Loucy (cell line): ENCODE data around the gene OR56A3.

Experiments
- H2AFZ ChIP-seq: fragments of 200-600 bp; sonication (generic); 2 replicates; pipeline ENCODE4 v1.6.0; 2016; ENCODE audit warnings: antibody characterized with exemption, mild to moderate bottlenecking, low read length, moderate library complexity
- H3F3A ChIP-seq: fragments of 200-600 bp; 2 replicates; pipeline ENCODE4 v1.6.0; 2016; ENCODE audit warnings: antibody characterized with exemption, low read depth, mild to moderate bottlenecking
- H3K27me3 ChIP-seq: fragments of 200-600 bp; sonication (generic); 2 replicates; pipeline ENCODE4 v1.6.1; 2014; ENCODE audit warnings: low read length, mild to moderate bottlenecking; ENCODE audit not compliant: insufficient read depth, poor library complexity, severe bottlenecking
- H3K36me3 ChIP-seq: fragments of 200-600 bp; sonication (generic); 2 replicates; pipeline ENCODE4 v1.6.1; 2016; ENCODE audit warnings: low read length; ENCODE audit not compliant: insufficient read depth
- H3K4me1 ChIP-seq: fragments of 200-600 bp; sonication (generic); 2 replicates; pipeline ENCODE4 v1.5.1; 2014; ENCODE audit warnings: low read length, mild to moderate bottlenecking; ENCODE audit not compliant: insufficient read depth, poor library complexity, severe bottlenecking
- H3K4me2 ChIP-seq: fragments of 200-600 bp; sonication (generic); 2 replicates; pipeline ENCODE4 v1.6.0; 2014; ENCODE audit warnings: antibody characterized with exemption, low read length, low read depth, mild to moderate bottlenecking; ENCODE audit not compliant: poor library complexity, severe bottlenecking
- H3K4me3 ChIP-seq: fragments of 200-600 bp; sonication (generic); 2 replicates; pipeline ENCODE4 v1.5.1; 2014; ENCODE audit warnings: low read length, mild to moderate bottlenecking, mixed read lengths; ENCODE audit not compliant: poor library complexity, severe bottlenecking
- H3K79me2 ChIP-seq: fragments of 200-600 bp; sonication (generic); 2 replicates; pipeline ENCODE4 v1.6.1; 2014; ENCODE audit warnings: low read length; ENCODE audit not compliant: insufficient read depth
- H3K9ac ChIP-seq: fragments of 200-600 bp; sonication (generic); 2 replicates; pipeline ENCODE4 v1.6.0; 2014; ENCODE audit warnings: mild to moderate bottlenecking, low read depth, low read length, moderate library complexity; ENCODE audit not compliant: poor library complexity, severe bottlenecking
- H3K9me2 ChIP-seq: fragments of 200-600 bp; sonication (generic); replicated peaks from 2 replicates; pipeline ENCODE4 v1.6.1; 2016; ENCODE audit warnings: low read depth, low read length, mixed read lengths
- H3K9me3 ChIP-seq: fragments of 200-600 bp; sonication (generic); 2 replicates; pipeline ENCODE4 v1.6.1; 2014; ENCODE audit warnings: mild to moderate bottlenecking, antibody characterized with exemption, low read length, low read depth; ENCODE audit not compliant: insufficient read depth
- H4K20me1 ChIP-seq: fragments of 200-600 bp; sonication (generic); 2 replicates; pipeline ENCODE4 v1.6.0; 2014; ENCODE audit warnings: antibody characterized with exemption, low read length, mild to moderate bottlenecking; ENCODE audit not compliant: insufficient read depth, poor library complexity, severe bottlenecking
- EZH2phosphoT487 ChIP-seq: fragments of 200-600 bp; IDR thresholded peaks from 2 replicates; pipeline ENCODE4 v1.6.1; 2018; ENCODE audit warnings: antibody characterized with exemption, mild to moderate bottlenecking, moderate library complexity, borderline replicate concordance
- TF ChIP-seq, protein P1 (sequence below): fragments of 200-600 bp; sonication (generic); conservative IDR thresholded peaks from 2 replicates; pipeline ENCODE4 v1.5.1; 2014; ENCODE audit warnings: mild to moderate bottlenecking, antibody characterized with exemption, low read length

The OR56A3 gene

DNA sequence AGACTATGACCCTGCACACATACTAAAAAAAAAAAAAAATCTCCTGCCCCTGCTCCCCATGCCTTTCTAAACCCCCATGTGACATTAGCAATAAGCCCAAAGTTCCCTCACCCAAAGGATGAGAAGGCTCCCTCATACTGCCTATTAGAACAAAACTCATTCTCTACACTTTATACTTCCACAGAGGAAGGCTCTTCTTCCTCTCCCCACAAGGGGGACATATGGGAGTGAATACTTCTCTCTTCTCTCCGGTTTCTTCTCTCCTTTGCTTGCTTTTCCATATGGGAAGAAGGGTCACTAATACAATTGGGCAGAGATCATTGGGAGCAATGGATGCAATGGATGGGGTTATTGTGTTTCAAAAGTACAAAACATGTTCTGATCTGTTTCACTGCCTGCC lies 41.4 kb downstream of the OR56A3 start:
- peaks cover 5% of the 10 kb centered on the region; the same call in 1 of the 2 replicates for H3K9me3 ChIP-seq
- H2AFZ ChIP-seq: no peak overlapping the region
- H3K4me1 ChIP-seq: no peaks in the 10 kb centered on the region

DNA sequence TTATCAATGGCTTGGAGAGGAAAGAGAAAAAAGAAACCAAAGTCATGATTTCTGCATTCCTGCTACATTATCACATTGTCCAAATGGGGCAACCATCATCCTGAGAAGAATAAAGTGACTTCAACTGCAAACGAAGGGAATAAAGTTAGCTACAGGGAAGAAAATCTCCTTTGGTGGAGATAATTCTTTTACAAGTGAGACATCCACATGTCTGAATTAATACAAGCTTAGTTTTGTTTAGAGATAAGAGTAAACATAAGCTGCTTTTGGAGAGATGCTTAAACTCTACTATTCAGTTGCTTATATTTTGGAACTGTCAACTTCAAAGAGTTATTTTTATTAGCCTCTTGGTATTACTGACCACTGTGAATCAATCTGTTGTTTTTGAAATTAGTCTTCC lies 44.8 kb downstream of the OR56A3 start, which contains the start of gene OR52L1:
Gene OR52L1 (minus strand): TSS at position 101 of the 400 bp plus-strand sequence. CDS start 55 bp downstream, at position 46.
- no peaks in the 10 kb centered on the region for H3K4me1 ChIP-seq
- no peak within 1 kb of the TSS for H3K4me2 ChIP-seq
- H3K79me2 ChIP-seq: no peaks in the 10 kb centered on the region
- H3F3A ChIP-seq: no peaks in the 10 kb centered on the region
- H3K9me3 ChIP-seq: no peaks in the 10 kb centered on the region
- H3K27me3 ChIP-seq: no peaks in the 10 kb centered on the region
- no peak within 1 kb of the TSS for H2AFZ ChIP-seq
- TF ChIP-seq EZH2phosphoT487: no peak
- TF ChIP-seq, protein P1, sequence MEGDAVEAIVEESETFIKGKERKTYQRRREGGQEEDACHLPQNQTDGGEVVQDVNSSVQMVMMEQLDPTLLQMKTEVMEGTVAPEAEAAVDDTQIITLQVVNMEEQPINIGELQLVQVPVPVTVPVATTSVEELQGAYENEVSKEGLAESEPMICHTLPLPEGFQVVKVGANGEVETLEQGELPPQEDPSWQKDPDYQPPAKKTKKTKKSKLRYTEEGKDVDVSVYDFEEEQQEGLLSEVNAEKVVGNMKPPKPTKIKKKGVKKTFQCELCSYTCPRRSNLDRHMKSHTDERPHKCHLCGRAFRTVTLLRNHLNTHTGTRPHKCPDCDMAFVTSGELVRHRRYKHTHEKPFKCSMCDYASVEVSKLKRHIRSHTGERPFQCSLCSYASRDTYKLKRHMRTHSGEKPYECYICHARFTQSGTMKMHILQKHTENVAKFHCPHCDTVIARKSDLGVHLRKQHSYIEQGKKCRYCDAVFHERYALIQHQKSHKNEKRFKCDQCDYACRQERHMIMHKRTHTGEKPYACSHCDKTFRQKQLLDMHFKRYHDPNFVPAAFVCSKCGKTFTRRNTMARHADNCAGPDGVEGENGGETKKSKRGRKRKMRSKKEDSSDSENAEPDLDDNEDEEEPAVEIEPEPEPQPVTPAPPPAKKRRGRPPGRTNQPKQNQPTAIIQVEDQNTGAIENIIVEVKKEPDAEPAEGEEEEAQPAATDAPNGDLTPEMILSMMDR: no peak
- H4K20me1 ChIP-seq: no peaks in the 10 kb centered on the region
- no peak within 1 kb of the TSS for H3K4me3 ChIP-seq
- H3K36me3 ChIP-seq: no peaks in the 10 kb centered on the region
- H3K9me2 ChIP-seq: no peaks in the 10 kb centered on the region
- H3K9ac ChIP-seq: no peak within 1 kb of the TSS

More for the DNA sequence above, 41.4 kb downstream of the OR56A3 start:
- Histone ChIP-seq H4K20me1 (no peaks in the 10 kb centered on the region), H3K4me3 (no peak overlapping the region), H3F3A (no peaks in the 10 kb centered on the region), H3K9ac (no peak overlapping the region), H3K79me2 (no peaks in the 10 kb centered on the region), H3K27me3 (no peaks in the 10 kb centered on the region), H3K4me2 (no peak overlapping the region), H3K36me3 (no peaks in the 10 kb centered on the region), H3K9me2 (no peaks in the 10 kb centered on the region)
- TF ChIP-seq, protein P1: no peak
- no peak for TF ChIP-seq EZH2phosphoT487

DNA sequence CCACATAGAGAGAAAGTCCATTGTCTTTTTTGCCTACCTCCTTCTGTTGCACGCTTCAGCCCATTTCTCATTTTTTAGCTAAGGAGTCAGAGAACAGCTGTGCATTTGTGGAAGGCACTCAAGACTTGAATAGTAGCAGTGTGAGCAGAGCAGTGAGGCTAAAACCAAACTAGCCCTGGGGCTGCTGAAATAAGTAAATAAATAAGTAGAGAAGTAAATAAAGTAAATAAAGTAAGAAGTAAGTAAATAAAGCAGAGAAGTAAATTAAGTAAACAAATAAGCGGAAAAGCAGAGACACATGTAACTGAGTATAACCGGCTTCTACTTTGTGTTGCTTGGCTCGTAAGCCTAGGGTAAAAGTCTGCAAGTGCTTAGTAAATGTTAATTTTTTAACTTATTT lies 47.2 kb downstream of the OR56A3 start:
- no peak overlapping the region for H3K4me3 ChIP-seq
- no peaks in the 10 kb centered on the region for H3K36me3 ChIP-seq
- TF ChIP-seq, protein P1: no peak
- no peak for TF ChIP-seq EZH2phosphoT487
- no peaks in the 10 kb centered on the region for H3F3A ChIP-seq
- no peaks in the 10 kb centered on the region for H3K9me3 ChIP-seq
- H3K79me2 ChIP-seq: no peaks in the 10 kb centered on the region
- no peaks in the 10 kb centered on the region for H3K9me2 ChIP-seq
- H3K9ac ChIP-seq: no peak overlapping the region
- no peaks in the 10 kb centered on the region for H3K4me1 ChIP-seq
- no peaks in the 10 kb centered on the region for H3K27me3 ChIP-seq
- H3K4me2 ChIP-seq: no peak overlapping the region
- no peak overlapping the region for H2AFZ ChIP-seq
- no peaks in the 10 kb centered on the region for H4K20me1 ChIP-seq
